NOMO-1 (cell line): Measurements from ENCODE around the gene TLX1.

Experiments used
- DNase-seq, 2 experiments: peaks; one replicate each; lab custom pipeline; 2025; ENCODE audit not compliant: unreplicated experiment in 2 of 2; lab: John Stamatoyannopoulos, UW

The TLX1 gene

DNA sequence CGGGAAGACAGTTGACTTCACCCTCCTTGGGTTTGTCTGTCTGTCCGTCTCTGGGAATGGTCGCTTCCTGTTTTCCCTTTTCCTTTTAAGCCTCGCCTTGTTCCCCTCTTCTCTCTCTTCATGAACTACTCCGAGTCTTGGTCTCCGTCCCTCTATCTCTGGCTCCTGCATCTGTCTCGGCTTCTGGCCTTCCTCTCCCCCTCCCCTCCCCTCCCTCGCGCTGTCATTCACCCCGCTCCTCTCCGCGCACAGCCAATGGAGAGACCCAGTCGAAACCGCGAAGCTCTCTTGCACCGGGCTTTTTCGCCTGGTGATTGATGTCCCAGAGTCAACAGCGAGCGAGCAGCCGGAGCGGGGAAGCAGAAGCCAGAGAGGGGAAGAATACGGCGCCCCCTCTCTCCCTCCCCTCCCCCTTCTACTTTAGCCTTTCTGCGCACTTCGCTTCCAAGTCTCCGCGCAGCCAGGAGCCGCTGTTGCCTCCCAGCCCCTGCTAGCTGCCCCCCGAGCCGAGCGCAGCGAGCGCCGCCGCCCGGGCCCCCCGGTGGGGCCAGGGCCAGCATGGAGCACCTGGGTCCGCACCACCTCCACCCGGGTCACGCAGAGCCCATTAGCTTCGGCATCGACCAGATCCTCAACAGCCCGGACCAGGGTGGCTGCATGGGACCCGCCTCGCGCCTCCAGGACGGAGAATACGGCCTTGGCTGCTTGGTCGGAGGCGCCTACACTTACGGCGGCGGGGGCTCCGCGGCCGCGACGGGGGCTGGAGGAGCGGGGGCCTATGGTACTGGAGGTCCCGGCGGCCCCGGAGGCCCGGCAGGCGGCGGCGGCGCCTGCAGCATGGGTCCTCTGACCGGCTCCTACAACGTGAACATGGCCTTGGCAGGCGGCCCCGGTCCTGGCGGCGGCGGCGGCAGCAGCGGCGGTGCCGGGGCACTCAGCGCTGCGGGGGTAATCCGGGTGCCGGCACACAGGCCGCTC is at the start of gene TLX1:
Gene TLX1, plus strand, starts transcription at position 317 of the 978 bp plus-strand sequence. Its CDS starts 242 bp downstream, at position 559.
- DNase-seq, result no peak

DNA sequence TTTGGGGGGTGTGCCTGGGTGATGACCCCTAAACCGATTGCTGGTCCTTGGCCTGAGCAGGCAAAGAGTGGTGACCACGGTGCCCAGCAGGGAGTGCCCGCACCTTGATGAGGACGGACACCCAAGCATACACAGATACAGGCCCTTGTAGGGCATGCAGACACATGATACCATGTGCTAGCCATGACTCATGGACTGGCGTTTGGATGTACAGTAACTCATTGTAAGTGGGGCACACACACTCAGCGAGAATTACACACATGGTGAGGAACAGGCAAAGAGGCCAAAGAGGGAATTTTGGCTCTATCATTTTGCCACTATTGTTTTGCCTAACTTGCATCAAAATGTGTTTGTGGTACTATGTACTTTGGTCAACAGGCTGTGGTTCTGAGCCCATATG is 45.3 kb upstream of the TLX1 start:
- DNase-seq, result no peak

DNA sequence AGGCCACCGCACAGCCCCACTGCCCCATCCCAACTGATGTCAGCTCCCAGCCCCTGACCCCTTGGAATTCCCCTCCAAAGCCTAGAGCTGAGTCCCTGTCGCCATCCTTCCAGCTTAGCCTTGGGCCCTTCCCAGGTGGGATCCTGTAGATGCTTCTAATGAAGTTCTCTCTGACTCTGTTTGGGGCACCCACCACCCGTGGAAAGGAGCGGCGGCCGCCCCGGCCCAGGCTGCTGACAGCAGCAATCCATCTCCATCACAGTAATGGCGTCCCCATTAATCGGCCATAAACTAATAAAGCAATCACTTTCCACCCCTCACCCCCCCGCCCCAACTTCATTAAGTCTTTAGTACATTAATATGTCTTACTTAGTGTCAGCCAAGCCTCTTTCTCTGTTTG is 43.7 kb upstream of the TLX1 start:
- DNase-seq, result no peak

DNA sequence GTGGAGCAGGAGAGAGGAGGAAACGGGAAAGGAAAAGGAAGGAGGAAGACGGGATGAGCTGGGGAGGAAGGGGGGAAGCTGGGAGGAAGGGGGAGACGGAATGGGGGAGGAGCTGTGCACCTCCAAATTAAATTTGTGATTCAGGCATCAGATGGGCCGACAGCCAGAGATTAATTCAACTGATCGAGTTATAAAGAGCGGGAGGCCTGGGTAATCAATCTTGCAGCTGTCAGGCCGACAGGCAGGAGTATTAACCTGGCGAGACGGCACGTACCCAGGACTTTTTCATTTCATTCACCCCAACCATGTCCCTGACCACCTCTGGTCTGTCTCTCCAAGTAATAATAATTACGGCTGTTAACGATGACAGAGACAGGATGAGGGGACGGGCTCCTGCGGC is 43.1 kb upstream of the TLX1 start:
- no peak for DNase-seq

DNA sequence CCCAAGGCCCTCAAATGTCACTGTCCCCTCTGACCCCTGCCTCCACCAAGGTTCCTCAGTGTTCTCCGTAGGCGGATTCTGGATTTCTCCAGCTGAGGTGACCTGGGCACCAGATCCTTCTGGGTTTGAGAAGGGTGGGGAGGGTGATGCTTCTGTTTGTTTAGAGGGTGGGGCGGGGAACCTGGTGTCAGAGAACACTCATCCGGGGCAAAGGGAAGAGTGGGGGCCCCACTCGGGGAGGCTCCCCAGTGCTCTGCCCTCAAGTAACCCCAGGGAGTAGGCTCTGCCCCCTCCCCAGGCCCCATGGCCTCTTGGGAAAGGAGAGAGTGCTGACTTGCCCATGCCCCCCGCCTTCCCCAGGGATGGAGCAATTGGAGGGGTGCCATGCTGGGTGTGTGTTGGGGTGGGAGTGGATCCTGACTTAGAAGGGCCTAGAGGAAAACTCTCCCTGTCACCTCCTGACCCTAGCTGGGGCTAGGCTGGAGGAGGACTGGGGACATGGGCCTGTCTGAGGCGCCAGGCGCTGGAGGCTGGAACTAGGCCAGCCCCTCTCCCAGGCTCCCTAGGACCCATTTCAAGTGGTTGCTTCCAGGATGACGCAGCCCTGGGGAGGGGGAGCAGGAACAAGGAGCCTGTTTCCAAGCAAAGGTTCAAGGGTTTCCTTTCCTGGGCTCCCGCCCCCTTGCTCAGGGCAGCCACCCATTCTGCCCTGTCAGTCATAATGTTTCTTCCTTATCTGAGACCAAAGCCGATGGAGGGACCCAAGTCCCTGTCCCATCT is 41.4 kb upstream of the TLX1 start:
- DNase-seq, result no peak

DNA sequence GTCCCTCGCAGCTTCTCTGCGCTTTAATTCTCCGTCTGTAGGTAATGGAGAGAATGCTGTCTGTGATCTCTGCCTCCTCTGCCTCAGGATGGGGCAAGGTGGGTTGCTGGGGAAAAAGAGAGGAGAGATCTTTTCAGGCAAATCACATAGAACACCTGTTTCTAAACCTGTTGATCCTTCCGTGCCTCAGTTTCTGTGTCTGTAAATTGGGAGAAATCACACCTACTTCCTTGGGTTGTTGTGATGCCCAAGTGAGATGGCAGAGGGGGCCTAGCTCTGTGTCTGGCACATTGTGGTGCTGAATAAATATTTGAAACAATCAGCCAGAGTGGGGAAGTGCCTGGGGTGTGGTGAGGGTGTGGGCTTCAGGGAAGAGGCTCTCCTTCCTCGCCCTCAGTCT is 40.5 kb upstream of the TLX1 start:
- DNase-seq, result no peak

DNA sequence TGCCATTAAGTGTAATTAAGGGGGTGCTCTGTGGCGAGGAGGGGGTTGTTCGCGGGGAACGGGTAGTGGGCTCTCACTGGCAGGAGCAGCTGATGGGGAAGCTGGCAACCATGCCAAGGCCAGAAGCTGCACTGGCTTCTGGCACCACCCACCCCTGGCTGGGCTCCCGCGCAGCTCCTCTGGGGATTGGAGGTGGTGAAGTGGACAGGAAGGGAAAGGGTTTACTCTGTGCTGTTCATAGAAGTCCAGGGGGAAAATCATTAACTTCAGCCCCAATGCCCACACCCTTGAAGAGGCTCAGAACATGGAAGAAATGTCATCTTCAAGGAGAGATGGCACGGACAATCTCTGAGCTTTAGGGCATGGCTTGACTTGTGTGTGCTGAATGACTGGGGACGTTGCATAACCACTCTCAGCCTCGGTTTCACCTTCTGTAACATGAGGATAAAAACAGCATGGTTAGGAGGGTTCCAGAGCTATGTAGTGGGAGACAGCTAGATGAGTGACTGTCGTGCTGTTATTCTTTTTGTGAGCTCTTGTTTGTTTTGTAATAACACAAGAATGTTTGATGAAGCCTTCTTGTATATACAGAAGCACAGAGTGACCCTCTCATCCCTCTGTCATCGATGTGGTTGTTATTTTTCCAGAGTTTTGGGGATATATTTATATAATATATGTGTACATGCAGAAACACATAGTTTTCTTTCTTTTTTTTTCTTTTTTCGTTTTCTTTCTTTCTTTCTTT is 39.4 kb upstream of the TLX1 start:
- no peak for DNase-seq

DNA sequence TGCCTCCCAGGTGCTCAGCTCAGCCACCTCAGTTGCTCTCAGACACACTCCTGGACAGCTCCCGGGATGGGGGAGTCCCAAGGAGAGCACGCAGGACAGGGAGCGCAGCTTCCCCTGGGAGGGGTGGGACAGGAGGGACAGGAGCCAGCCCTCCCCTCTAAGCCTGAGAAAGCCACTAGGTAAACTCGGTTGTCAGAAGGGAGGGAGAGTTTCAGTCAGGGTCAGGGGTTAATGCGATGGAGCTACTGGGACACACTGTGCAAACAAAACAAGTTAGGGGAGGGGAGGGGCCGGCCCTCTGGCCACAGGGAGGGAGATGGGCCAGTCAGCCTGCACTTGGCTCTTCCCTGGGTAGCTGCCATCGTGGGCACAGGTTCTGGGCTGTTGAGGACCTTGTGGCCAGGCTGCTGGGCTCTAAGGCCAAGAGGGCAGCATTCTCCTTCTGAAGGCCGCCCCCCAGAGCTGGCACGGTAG is 38.2 kb upstream of the TLX1 start:
- no peak for DNase-seq

DNA sequence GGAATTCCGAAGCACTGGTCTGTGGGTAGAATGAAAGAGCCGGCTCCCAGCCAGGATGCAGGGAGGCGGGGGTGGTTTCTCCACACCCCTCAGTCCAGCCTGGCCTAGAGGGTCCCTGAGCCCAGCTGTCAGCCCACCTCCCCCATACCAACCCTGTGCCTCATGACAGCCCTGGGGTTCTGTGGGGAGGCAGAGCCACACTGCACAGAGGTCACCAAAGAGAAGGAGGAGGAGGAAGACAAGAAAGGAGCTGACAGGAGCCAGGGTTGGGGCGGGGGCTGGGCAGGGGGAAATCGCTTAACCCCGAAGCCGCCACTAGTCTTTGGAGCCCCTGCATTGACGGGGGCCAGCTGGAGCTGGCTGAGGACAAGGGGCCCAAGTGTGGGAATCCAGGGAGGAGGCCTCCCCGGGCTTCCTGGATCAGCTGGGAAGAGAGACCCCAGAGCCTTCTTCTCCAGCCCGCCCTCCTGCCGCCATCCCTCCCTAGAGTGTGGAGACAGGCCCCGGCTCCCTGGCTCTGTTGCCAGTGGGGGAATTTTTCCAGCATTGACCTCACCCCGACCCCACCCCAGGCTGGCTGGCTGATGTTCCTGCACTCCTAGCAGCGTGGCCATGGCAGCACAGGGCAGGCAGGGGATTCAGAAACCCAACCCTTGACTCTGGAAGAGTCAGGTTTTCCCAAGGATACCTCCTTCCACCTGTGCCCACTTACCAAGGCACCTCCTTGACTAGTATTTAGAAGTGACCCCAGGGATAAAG is 36.8 kb upstream of the TLX1 start:
- no peak for DNase-seq

DNA sequence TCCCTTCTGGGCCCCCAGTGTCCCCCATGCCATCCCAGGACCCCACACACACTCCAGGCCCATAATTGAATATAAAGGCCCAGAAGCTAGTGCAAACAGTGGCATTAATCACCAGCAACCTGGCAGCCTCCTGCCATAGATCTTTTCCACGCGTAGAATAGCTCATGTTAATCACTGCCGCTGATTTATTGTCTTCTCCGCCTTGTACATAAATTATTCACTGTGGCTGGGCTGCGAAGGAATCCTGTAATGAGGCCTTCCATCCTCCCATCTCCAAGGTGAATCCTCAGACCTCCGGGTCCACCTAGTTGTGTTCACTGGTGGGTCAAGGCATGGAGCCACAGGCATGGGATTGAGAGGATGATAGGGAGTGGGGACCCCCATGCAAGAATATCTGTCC is 36.1 kb upstream of the TLX1 start:
- DNase-seq, result no peak

DNA sequence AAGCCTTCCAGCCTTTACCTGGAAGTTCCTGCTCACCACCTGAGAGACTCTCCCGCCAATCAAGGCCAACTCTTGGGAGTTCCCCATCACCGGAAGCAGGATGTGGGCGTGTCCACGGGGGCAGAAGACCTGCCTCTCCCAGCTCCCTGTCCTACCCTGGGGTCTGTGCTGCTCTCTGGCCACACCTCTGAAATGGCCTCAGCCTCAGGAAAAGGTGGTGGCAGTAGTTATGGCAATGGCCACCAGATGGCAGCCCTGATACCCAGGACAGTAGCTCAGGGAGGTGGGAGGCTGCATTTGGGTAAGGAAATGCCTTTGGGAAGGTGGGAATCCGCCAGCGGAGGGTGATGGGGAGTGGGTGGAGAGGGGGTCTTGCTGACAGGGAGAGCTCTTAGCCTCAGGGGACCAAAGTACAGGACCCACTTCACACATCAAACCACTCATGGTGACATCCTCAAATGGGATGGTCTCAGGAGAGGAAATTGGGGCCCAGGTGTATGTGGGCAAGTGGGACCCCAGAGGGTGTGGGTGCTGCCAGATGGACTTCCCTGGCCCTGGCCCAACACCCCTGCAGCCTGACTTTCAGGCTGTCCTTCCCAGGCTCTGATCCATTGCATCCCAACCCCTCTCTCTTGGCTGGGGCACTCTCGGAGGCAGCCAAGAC is 35.4 kb upstream of the TLX1 start:
- peak; percentile 35 to 43 for DNase-seq

DNA sequence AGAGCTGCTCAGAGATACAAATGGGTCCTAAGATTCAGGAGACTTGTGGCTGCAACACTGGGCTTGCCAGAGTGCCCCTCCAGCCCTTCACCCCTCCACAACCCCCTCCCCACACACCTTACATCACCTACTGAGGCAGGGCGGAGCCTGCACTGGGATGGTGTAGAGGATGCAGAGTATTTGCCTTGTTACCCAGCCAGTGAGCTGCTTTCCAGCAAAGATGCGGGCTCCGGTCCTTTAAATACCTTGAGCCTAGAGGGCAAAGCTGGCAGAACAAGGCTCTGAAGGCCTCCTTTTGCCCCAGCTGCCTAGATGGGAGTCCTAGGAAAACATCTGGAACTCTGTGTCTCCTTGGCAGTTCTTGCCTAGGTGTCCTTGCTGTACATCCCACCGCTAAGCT is 34.7 kb upstream of the TLX1 start:
- DNase-seq, result no peak

DNA sequence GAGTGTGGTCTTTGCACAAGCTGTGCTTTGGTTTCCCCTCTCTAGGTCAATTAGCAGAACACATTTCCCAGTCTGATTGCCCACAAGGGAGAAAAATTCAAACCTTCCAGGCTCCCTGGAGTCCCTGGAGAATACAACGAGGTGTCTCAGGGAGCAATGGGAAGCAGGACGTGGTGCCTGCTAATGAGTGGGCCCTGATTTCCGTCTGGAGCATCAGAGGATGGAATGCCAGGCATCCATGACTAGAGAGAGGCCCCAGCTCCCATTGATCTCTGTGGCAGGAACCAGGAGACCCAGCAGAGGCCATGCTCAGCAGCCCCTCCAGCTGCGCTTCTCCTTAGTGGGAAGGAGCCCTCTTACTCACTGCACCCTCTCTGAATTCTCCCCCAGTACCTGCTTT is 33.2 kb upstream of the TLX1 start:
- no peak for DNase-seq

DNA sequence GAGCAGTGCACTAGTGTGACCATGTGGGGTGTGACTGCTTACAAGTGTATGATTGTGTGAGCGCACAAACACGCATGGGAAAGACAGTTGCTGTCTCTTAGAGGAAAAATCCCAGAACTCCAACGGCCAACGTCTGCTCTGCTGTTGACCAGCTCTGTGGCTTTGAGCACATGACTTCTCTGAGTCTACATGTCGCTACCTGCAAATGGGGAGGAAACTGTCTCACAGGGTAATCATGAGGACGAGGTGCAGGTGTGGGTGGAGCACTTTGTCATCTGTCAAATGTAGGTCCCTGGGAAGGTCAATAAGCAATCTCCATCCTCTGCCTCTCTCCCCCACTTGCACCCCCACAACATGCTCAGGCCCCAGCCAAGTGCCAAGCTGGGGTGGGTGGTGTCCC is 31.2 kb upstream of the TLX1 start:
- DNase-seq, result no peak

DNA sequence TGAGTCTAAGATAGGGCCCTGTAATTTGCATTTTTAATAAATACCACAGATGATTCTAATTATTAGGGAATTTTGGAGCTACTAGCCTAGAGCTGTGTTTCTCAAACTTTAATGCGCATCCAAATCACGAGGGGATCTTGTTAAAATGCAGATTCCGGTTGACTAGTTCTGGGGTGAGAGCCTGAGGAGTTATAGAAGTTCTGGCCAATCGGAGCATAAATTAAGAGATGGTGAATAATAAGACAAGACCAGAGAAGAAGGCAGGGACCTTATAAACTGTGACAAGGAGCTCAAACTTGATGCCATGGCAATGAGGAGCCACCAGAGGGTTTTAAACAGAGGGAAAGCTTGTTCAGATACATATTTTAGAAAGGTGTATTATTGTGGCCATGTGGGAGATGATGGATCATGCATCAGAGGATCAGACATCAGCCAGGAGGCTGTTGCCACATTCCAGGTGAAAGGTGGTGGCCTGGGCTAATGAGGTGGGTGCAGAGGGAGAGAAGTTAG is 29.7 kb upstream of the TLX1 start:
- DNase-seq, result no peak

DNA sequence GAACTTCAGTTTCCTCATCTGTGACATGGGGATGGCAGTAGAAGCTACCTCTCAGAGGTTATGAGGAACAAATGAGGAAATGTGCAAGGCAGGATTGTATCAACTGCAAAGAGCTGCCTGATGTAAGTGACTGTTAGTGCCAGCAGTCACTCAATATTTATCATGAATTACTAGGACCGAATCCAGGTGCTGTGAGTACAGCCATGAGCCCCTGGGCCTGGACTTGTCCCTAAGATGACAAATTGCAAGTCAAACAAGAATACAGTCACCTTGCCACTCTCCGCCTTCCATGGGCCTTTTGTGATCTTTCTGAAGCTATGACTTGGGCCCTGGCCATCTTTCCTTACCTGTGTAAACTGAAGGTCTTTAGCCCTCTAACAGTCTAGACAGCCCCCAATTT is 27.7 kb upstream of the TLX1 start:
- DNase-seq, result no peak

DNA sequence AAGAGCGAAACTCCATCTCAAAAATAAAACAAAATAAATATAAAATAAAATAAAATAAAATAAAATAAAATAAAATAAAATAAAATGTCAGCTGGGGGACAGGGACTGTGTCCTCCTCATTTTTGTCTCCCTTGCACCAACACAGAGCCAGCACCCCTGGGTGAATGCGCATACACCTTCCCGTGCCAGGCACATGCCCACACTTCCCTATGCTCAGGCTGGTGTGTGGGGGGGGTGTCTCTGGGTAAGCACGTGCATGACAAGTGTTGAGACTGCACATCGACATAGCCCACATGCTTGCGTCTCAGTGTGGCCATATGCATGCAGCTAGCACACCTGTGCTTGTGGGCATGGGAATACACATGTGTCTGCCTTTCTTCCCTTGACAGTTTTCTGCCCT is 24.7 kb upstream of the TLX1 start:
- DNase-seq, result no peak

DNA sequence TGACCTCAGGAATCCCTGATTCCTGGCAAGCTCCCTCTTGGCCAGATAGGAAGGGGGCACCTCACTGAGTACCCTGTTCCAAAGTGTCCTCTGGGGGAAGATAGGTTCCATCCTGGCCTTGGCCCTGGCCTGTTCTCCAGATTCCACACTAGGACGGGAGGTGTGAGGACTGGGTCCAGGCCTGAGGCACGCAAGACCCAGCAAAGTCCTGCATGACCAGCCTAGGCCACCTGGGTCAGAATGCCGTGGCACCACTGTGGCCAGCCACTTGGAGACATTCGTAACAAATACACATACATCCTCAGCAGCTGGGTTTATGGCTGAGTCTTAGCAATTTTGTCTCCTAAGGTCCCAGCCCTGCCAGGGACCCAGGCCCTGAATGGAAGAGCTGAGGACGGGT is 23.3 kb upstream of the TLX1 start:
- DNase-seq, result no peak

DNA sequence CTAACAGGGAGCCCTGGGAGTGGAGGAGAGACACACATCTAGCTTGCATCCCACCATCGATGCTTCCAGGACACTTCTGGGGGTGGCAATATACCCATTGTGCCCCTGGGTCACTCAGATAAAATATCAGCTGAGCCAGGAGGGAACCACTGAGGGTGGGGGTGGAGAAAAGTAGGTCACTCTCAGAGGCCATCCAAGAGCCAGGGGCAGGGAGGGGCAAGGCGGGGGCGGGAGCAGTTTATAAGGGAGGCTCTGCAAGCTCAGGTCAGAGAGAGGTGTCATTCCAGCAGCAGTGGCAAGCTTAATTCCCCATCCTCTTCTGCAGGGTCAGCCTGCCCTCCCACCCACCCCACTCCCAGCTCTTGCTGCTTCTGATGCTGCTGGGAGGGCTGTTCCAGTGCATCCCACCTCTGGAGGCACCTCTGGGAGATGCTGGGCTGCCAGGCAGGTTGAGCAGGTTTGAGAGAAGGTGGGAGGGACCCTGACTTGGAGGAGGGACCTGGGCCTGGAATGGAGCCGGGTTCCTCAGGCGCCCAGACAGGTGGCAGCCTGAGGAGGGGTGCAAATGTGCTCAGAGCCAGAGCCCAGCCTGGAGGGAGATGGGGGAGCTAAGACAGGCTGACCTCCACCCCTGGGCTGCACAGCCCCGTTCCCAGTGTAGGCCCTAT is 20.1 kb upstream of the TLX1 start:
- DNase-seq, result no peak
